ENCODE data around the gene GAL.

GRCh38 chr11:68685656-68686380 lies 1.5 kb downstream of the GAL start:
- TF ChIP-seq CTCF (IDR thresholded peaks at IDR 0.05) (no peak), POLR2A (IDR thresholded peaks at IDR 0.05) (no peak)

Data from Peyer's patch (tissue), 4 donors.